ENCODE results near the gene HYDIN.
"Not testable (repeated sequence)": the region's sequence is repeated elsewhere in the genome, so short reads cannot be mapped to it uniquely, and the experiment has no call there.

- TF ChIP-seq, protein P1, sequence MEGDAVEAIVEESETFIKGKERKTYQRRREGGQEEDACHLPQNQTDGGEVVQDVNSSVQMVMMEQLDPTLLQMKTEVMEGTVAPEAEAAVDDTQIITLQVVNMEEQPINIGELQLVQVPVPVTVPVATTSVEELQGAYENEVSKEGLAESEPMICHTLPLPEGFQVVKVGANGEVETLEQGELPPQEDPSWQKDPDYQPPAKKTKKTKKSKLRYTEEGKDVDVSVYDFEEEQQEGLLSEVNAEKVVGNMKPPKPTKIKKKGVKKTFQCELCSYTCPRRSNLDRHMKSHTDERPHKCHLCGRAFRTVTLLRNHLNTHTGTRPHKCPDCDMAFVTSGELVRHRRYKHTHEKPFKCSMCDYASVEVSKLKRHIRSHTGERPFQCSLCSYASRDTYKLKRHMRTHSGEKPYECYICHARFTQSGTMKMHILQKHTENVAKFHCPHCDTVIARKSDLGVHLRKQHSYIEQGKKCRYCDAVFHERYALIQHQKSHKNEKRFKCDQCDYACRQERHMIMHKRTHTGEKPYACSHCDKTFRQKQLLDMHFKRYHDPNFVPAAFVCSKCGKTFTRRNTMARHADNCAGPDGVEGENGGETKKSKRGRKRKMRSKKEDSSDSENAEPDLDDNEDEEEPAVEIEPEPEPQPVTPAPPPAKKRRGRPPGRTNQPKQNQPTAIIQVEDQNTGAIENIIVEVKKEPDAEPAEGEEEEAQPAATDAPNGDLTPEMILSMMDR (conservative IDR thresholded peaks at IDR 0.05) = not testable (repeated sequence)
- not testable (repeated sequence) for TF ChIP-seq ZFX (IDR thresholded peaks at IDR 0.05)
These were observed 230.8 kb downstream of the HYDIN start for GRCh38 chr16:70999735-71000134.
